Mammary epithelial cell (primary cell): Measurements from ENCODE around the gene KLRD1.
"Not testable (repeated sequence)": the region's sequence is repeated elsewhere in the genome, so short reads cannot be mapped to it uniquely, and the experiment has no call there.

Experiments used
- CTCF ChIP-seq, 2 donors: IDR thresholded peaks in 1 of 2; conservative IDR thresholded peaks in 1 of 2; 2 replicates each; pipeline ENCODE4 v1.5.1; 2011 to 2012; ENCODE audit warnings: inconsistent platforms in 2 of 2, low read length in 2 of 2, mild to moderate bottlenecking in 2 of 2, control low read depth in 1 of 2, low read depth in 1 of 2; ENCODE audit not compliant: insufficient read depth in 1 of 2; ENCODE audit errors: extremely low read depth in 1 of 2
- EZH2 ChIP-seq: IDR thresholded peaks from 2 replicates; pipeline ENCODE4 v1.6.1; 2012; ENCODE audit warnings: low read length, inconsistent platforms, borderline replicate concordance

- TF ChIP-seq EZH2; CTCF (conservative IDR thresholded peaks at IDR 0.05 in 1 of 2, IDR thresholded peaks at IDR 0.05 in 1 of 2; ENCODE audit: extremely low read depth in 1 of 2, insufficient read depth in 1 of 2, low read depth in 1 of 2, low read length in 2 of 2): not testable (repeated sequence)
Observed at GRCh38 chr12:10340946-10341345, 33.3 kb downstream of the KLRD1 start.
